WTC11 (cell line): ENCODE results near the gene SYCP3.

Experiments
- ESRRA ChIP-seq: sonication (generic); formaldehyde crosslinking; IDR thresholded peaks from 2 replicates; pipeline ENCODE4 v1.8.1; 2022; ENCODE audit warnings: mild to moderate bottlenecking, missing genetic modification reagents, borderline replicate concordance
- FOXP4 ChIP-seq: sonication (generic); formaldehyde crosslinking; IDR thresholded peaks from 2 replicates; pipeline ENCODE4 v1.8.0; 2022; ENCODE audit warnings: mild to moderate bottlenecking, missing genetic modification reagents
- KAT7 ChIP-seq: sonication (generic); formaldehyde crosslinking; IDR thresholded peaks from 2 replicates; pipeline ENCODE4 v1.8.1; 2023; ENCODE audit warnings: missing genetic modification reagents, mild to moderate bottlenecking, borderline replicate concordance
- NFYB ChIP-seq: sonication (generic); formaldehyde crosslinking; conservative IDR thresholded peaks from 2 replicates; pipeline ENCODE4 v1.8.0; 2022; ENCODE audit warnings: low read depth, missing genetic modification reagents
- RELA ChIP-seq: sonication (generic); formaldehyde crosslinking; IDR thresholded peaks from 2 replicates; pipeline ENCODE4 v1.8.1; 2022; ENCODE audit warnings: missing genetic modification reagents, mild to moderate bottlenecking, borderline replicate concordance
- SP1 ChIP-seq: sonication (generic); formaldehyde crosslinking; conservative IDR thresholded peaks from 2 replicates; pipeline ENCODE4 v1.8.1; 2022; ENCODE audit warnings: missing genetic modification reagents
- ZNF121 ChIP-seq: sonication (generic); formaldehyde crosslinking; IDR thresholded peaks from 2 replicates; pipeline ENCODE4 v1.8.0; 2023; ENCODE audit warnings: missing genetic modification reagents
- ZSCAN18 ChIP-seq: fragments of 250-450 bp; sonication (Bioruptor Pico); IDR thresholded peaks from 2 replicates; pipeline ENCODE4 v2.1.2; 2022; ENCODE audit warnings: mild to moderate bottlenecking, moderate library complexity
- TF ChIP-seq, protein P1 (sequence below): fragments of 200-600 bp; IDR thresholded peaks from 2 replicates; pipeline ENCODE4 v1.8.0; 2022; ENCODE audit warnings: antibody characterized with exemption
- TF ChIP-seq, protein P2 (sequence below): sonication (generic); formaldehyde crosslinking; conservative IDR thresholded peaks from 2 replicates; pipeline ENCODE4 v1.8.1; 2022; ENCODE audit warnings: mild to moderate bottlenecking, missing genetic modification reagents
- TF ChIP-seq, protein P3 (sequence below): sonication (generic); formaldehyde crosslinking; IDR thresholded peaks from 2 replicates; pipeline ENCODE4 v1.8.1; 2023; ENCODE audit warnings: mild to moderate bottlenecking, missing genetic modification reagents, moderate library complexity
- TF ChIP-seq, protein P4 (sequence below): sonication (generic); formaldehyde crosslinking; IDR thresholded peaks from 2 replicates; pipeline ENCODE4 v1.8.1; 2023; ENCODE audit warnings: mild to moderate bottlenecking, moderate library complexity, missing genetic modification reagents
- TF ChIP-seq, protein P5 (sequence below): sonication (generic); formaldehyde crosslinking; IDR thresholded peaks from 2 replicates; pipeline ENCODE4 v1.8.1; 2022; ENCODE audit warnings: missing genetic modification reagents, borderline replicate concordance
- TF ChIP-seq, protein P6 (sequence below): sonication (generic); formaldehyde crosslinking; IDR thresholded peaks from 2 replicates; pipeline ENCODE4 v1.8.0; 2022; ENCODE audit warnings: mild to moderate bottlenecking, missing genetic modification reagents

DNA sequence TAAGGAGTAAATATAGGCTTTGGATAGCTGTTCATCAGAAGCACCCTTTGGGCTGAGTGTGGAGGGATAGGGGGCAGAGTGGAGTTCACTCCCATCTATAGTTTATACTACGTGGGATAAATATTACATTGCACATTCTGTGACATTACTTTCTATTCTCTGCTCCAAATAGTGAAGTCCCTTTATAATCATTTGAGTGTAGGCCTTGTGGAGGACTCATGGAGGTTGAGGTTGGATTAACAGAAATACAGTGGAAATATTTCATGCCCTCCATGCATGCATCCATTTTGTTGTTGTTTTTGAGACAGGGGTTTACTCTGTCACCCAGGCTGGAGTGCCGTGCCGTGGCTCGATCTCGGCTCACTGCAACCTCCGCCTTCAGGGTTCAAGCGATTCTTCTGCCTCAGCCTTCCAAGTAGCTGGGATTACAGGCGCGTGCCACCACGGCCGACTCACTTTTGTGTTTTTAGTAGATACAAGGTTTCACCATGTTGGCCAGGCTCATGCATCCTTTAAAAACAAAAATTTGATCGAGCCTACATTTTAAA, 40.4 kb downstream of the SYCP3 start:
- no peak for TF ChIP-seq KAT7
- TF ChIP-seq, protein P1, sequence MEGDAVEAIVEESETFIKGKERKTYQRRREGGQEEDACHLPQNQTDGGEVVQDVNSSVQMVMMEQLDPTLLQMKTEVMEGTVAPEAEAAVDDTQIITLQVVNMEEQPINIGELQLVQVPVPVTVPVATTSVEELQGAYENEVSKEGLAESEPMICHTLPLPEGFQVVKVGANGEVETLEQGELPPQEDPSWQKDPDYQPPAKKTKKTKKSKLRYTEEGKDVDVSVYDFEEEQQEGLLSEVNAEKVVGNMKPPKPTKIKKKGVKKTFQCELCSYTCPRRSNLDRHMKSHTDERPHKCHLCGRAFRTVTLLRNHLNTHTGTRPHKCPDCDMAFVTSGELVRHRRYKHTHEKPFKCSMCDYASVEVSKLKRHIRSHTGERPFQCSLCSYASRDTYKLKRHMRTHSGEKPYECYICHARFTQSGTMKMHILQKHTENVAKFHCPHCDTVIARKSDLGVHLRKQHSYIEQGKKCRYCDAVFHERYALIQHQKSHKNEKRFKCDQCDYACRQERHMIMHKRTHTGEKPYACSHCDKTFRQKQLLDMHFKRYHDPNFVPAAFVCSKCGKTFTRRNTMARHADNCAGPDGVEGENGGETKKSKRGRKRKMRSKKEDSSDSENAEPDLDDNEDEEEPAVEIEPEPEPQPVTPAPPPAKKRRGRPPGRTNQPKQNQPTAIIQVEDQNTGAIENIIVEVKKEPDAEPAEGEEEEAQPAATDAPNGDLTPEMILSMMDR = no peak
- no peak for TF ChIP-seq SP1 (CRISPR knock-in tag)
- no peak for TF ChIP-seq ESRRA (CRISPR knock-in tag)
- TF ChIP-seq, protein P2, sequence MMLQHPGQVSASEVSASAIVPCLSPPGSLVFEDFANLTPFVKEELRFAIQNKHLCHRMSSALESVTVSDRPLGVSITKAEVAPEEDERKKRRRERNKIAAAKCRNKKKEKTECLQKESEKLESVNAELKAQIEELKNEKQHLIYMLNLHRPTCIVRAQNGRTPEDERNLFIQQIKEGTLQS (CRISPR knock-in tag) = no peak
- TF ChIP-seq FOXP4 (CRISPR knock-in tag) = no peak
- TF ChIP-seq, protein P3, sequence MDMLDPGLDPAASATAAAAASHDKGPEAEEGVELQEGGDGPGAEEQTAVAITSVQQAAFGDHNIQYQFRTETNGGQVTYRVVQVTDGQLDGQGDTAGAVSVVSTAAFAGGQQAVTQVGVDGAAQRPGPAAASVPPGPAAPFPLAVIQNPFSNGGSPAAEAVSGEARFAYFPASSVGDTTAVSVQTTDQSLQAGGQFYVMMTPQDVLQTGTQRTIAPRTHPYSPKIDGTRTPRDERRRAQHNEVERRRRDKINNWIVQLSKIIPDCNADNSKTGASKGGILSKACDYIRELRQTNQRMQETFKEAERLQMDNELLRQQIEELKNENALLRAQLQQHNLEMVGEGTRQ = no peak
- TF ChIP-seq, protein P4, sequence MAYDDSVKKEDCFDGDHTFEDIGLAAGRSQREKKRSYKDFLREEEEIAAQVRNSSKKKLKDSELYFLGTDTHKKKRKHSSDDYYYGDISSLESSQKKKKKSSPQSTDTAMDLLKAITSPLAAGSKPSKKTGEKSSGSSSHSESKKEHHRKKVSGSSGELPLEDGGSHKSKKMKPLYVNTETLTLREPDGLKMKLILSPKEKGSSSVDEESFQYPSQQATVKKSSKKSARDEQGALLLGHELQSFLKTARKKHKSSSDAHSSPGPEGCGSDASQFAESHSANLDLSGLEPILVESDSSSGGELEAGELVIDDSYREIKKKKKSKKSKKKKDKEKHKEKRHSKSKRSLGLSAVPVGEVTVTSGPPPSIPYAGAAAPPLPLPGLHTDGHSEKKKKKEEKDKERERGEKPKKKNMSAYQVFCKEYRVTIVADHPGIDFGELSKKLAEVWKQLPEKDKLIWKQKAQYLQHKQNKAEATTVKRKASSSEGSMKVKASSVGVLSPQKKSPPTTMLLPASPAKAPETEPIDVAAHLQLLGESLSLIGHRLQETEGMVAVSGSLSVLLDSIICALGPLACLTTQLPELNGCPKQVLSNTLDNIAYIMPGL (CRISPR knock-in tag) = no peak
- TF ChIP-seq, protein P5, sequence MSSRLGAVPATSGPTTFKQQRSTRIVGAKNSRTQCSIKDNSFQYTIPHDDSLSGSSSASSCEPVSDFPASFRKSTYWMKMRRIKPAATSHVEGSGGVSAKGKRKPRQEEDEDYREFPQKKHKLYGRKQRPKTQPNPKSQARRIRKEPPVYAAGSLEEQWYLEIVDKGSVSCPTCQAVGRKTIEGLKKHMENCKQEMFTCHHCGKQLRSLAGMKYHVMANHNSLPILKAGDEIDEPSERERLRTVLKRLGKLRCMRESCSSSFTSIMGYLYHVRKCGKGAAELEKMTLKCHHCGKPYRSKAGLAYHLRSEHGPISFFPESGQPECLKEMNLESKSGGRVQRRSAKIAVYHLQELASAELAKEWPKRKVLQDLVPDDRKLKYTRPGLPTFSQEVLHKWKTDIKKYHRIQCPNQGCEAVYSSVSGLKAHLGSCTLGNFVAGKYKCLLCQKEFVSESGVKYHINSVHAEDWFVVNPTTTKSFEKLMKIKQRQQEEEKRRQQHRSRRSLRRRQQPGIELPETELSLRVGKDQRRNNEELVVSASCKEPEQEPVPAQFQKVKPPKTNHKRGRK (CRISPR knock-in tag) = no peak
- TF ChIP-seq RELA (CRISPR knock-in tag) = no peak
- TF ChIP-seq, protein P6, sequence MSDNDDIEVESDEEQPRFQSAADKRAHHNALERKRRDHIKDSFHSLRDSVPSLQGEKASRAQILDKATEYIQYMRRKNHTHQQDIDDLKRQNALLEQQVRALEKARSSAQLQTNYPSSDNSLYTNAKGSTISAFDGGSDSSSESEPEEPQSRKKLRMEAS = no peak
- TF ChIP-seq NFYB (CRISPR knock-in tag) = no peak
- no peak for TF ChIP-seq ZNF121
- no peak for TF ChIP-seq ZSCAN18 (CRISPR knock-in tag)
